PC-9 (cell line): ENCODE results near the gene C10orf105.

Experiments
- CTCF ChIP-seq: fragments of 200-600 bp; sonication (generic); conservative IDR thresholded peaks from 2 replicates; pipeline ENCODE4 v1.6.1; 2017; ENCODE audit warnings: mixed run types, antibody characterized with exemption, mild to moderate bottlenecking, moderate library complexity
- EZH2 ChIP-seq: fragments of 200-600 bp; sonication (generic); IDR thresholded peaks from 2 replicates; pipeline ENCODE4 v1.8.0; 2017; ENCODE audit warnings: antibody characterized with exemption, low read depth

- no peak for TF ChIP-seq CTCF
- no peak for TF ChIP-seq EZH2
Observed at GRCh38 chr10:71665456-71665855, 54.1 kb downstream of the C10orf105 start.
